ENCODE data around the gene NPFFR1.

- TF ChIP-seq CTCF (conservative IDR thresholded peaks at IDR 0.05; ENCODE audit: low read length) (no peak), EZH2phosphoT487 (IDR thresholded peaks at IDR 0.05; ENCODE audit: borderline replicate concordance, low read depth, low read length) (no peak)
Observed at GRCh38 chr10:70331160-70331485, 47.3 kb upstream of the NPFFR1 start.
